Rectal smooth muscle tissue (tissue), 1 donor: Measurements from ENCODE around the gene FLVCR2.
A peak's percentile ranks its signal among the peaks of the same experiment; 100 is the strongest.

Source experiments
- H3K27ac ChIP-seq: one replicate; pipeline ENCODE4 v1.7.0; 2013; ENCODE audit warnings: low read depth, low read length, inconsistent platforms
- H3K27me3 ChIP-seq: one replicate; pipeline ENCODE4 v1.7.0; 2013; ENCODE audit warnings: low read length; ENCODE audit not compliant: control insufficient read depth, insufficient read depth
- H3K36me3 ChIP-seq: one replicate; pipeline ENCODE4 v1.7.0; 2013; ENCODE audit warnings: low read length; ENCODE audit not compliant: control insufficient read depth, insufficient read depth
- H3K4me1 ChIP-seq: one replicate; pipeline ENCODE4 v1.7.0; 2013; ENCODE audit warnings: low read length; ENCODE audit not compliant: control insufficient read depth, insufficient read depth
- H3K4me3 ChIP-seq: one replicate; pipeline ENCODE4 v1.7.0; 2013; ENCODE audit warnings: low read length
- H3K9ac ChIP-seq: one replicate; pipeline ENCODE4 v1.7.0; 2013; ENCODE audit warnings: low read length

Gene FLVCR2

DNA sequence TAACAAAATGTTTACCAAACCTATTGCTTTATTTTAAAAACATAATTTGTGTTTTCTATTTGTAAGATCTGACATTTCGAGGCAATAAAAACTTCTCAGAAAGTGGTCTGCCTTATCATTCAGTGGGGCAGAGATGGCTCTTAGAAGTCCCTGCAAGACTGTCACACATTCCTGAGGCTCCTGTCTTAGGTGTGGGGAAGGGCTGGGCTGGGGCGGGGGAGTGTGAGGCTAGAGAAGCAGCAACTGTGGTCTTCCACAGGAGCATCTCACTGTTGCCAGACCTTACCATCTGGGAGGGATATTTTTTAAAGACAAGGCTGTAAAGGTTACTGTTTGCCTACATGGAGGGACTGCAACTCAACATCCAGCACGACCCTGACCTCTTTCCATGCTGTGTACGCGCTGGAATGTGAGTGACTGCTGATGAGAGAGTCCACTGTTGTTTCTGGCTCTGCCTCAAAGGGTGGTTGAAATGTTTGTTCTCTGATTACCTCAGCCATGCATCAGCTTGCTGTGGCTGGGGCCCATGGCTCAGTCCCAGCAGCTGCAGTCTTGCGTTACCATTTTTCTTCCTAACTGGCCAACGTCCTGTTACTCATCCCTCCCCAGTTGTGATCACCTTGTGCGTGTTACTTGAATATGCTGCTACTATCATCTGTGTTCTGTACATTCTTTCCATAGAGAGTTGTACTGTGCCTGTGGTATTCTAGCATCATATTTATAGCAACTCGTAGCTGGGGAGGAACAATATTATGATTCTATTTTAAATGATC, 69.8 kb downstream of the FLVCR2 start:
- Histone ChIP-seq H3K27ac (no peak overlapping the region), H3K27me3 (no peaks in the 10 kb centered on the region), H3K36me3 (peaks cover 7% of the 10 kb centered on the region), H3K9ac (no peak overlapping the region), H3K4me1 (peaks cover 6% of the 10 kb centered on the region), H3K4me3 (no peak overlapping the region)

GRCh38 chr14:75649337-75649736, 70.9 kb downstream of the FLVCR2 start:
- Histone ChIP-seq H3K4me1 (peaks cover 6% of the 10 kb centered on the region), H3K36me3 (peaks cover 7% of the 10 kb centered on the region), H3K4me3 (no peak overlapping the region), H3K9ac (no peak overlapping the region), H3K27me3 (no peaks in the 10 kb centered on the region), H3K27ac (no peak overlapping the region)

DNA sequence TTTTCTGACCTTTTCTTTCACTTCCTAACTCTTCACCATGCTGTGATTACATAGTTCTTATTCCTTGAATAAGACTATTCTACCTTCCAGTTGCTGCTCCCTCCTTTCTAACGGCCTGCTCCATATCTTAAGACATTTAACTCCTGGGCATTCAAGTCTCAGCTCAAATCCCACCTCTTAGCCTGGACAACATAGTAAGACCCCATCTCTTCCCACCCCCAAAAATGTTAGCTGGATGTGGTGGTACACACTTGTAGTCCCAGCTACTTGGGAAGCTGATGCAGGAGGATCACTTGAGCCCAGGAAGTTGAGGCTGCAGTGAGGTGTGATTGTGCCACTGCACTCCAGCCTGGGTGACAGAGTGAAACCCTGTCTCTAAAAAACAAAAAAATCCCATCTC, 71.4 kb downstream of the FLVCR2 start:
- no peaks in the 10 kb centered on the region for H3K27me3 ChIP-seq
- no peak overlapping the region for H3K4me3 ChIP-seq
- H3K36me3 ChIP-seq = peaks cover 7% of the 10 kb centered on the region
- no peak overlapping the region for H3K9ac ChIP-seq
- H3K27ac ChIP-seq = no peak overlapping the region
- H3K4me1 ChIP-seq = peaks cover 6% of the 10 kb centered on the region

GRCh38 chr14:75650253-75651058, 72.0 kb downstream of the FLVCR2 start:
- Histone ChIP-seq H3K27me3 (no peaks in the 10 kb centered on the region), H3K9ac (no peak overlapping the region), H3K36me3 (peaks cover 7% of the 10 kb centered on the region), H3K4me1 (peaks cover 6% of the 10 kb centered on the region), H3K27ac (no peak overlapping the region), H3K4me3 (no peak overlapping the region)

GRCh38 chr14:75653563-75653962, 75.1 kb downstream of the FLVCR2 start:
- Histone ChIP-seq H3K9ac (no peak overlapping the region), H3K4me1 (no peaks in the 10 kb centered on the region), H3K27me3 (no peaks in the 10 kb centered on the region), H3K4me3 (no peak overlapping the region), H3K36me3 (peaks cover 9% of the 10 kb centered on the region), H3K27ac (no peak overlapping the region)

DNA sequence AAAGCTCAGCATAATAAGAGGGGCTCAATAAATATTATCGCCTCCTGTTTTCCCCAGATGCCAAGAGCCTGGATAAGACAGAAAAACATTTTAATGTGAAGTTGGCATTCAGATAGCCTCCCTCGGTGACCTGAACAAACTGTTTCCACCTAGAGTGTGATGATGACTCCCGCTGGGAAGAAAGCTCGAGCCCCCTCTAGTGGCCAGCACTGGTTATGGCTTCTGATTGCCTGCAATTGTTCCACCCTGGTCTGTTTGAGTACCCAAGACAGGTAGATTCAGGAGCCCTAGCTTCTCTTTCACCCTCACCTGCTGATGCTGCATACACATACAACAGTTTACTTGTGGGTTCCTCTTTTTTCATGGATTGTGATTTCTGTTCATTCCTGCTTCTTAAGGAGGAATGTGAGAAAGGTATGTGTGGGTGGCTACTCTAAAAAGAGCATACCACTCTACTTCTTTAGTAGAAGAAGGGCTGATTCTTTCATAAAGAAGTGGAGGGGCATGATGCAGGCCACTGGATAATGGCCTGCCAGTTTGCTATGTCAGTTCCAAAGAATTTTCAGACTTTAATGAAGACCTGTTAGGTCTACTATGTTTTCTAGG, 75.8 kb downstream of the FLVCR2 start:
- peaks cover 9% of the 10 kb centered on the region for H3K36me3 ChIP-seq
- no peak overlapping the region for H3K4me3 ChIP-seq
- H3K27ac ChIP-seq = no peak overlapping the region
- no peaks in the 10 kb centered on the region for H3K27me3 ChIP-seq
- H3K9ac ChIP-seq = no peak overlapping the region
- H3K4me1 ChIP-seq = no peaks in the 10 kb centered on the region

DNA sequence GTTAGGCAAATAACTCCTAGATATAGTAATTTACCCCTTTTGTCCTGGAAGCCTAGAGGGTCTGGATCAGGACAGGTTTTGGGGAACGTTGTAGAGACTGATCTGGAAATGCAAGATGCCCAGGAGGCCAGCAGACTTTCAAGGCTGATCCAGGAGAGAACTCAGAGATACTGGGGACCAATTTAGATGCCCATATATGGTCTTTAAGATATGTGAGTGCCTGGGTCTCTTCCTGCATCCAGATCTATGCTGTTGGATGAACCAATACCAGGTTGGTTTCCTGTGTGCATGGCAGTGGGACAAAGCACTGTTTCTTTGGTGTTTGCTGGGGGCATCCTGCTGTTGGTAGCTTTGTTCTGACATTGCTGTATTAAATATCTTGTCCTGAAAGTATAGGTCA, 76.8 kb downstream of the FLVCR2 start:
- Histone ChIP-seq H3K27me3 (no peaks in the 10 kb centered on the region), H3K4me1 (no peaks in the 10 kb centered on the region), H3K27ac (no peak overlapping the region), H3K36me3 (peaks cover 9% of the 10 kb centered on the region), H3K9ac (no peak overlapping the region), H3K4me3 (no peak overlapping the region)

DNA sequence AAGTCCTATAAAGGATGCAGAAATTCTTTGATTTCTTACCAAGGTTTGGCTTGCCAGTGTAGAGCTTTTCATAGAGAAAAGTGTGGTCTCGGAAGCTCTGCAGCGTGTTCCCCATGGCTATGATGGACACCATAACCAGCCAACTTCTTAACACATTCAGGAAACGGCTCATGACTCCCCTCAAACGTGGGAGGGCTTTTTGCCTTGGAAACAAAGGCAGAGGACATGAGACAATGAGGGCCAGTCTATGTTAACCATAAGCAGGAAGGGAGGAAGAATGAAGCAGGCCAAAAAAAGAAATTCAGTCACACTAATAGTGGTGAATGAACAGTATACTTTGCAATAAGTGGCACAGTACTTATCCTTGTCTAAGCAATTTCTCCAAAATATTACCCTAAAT, 78.9 kb downstream of the FLVCR2 start:
- Histone ChIP-seq H3K4me1 (no peaks in the 10 kb centered on the region), H3K36me3 (peaks cover 2% of the 10 kb centered on the region), H3K9ac (no peak overlapping the region), H3K4me3 (no peak overlapping the region), H3K27ac (no peak overlapping the region), H3K27me3 (no peaks in the 10 kb centered on the region)

GRCh38 chr14:75658957-75659356, 80.5 kb downstream of the FLVCR2 start:
- Histone ChIP-seq H3K36me3 (peaks cover 2% of the 10 kb centered on the region), H3K27ac (no peak overlapping the region), H3K27me3 (no peaks in the 10 kb centered on the region), H3K4me1 (no peaks in the 10 kb centered on the region), H3K4me3 (no peak overlapping the region), H3K9ac (no peak overlapping the region)

- Histone ChIP-seq H3K27ac (peak overlapping the region; percentile 64), H3K4me3 (peak overlapping the region; percentile 97), H3K4me1 (no peaks in the 10 kb centered on the region), H3K27me3 (no peaks in the 10 kb centered on the region), H3K36me3 (peaks cover 2% of the 10 kb centered on the region), H3K9ac (no peak overlapping the region)
Measured at GRCh38 chr14:75660238-75660629, 81.8 kb downstream of the FLVCR2 start.

GRCh38 chr14:75660630-75661498, 82.4 kb downstream of the FLVCR2 start, which contains the start of the genes ERG28 and TTLL5:
ERG28 (minus strand) TSS chr14:75660876; CDS start chr14:75657502, 3,374 bp downstream.
TTLL5 (plus strand) TSS chr14:75661246; CDS start chr14:75663150, 1,904 bp downstream.
- H3K9ac ChIP-seq = peak within 1 kb of the TSS; percentile 78
- peak within 1 kb of the TSS; percentile 97 for H3K4me3 ChIP-seq
- peak within 1 kb of the TSS; percentile 78 for H3K27ac ChIP-seq
- H3K36me3 ChIP-seq = peaks cover 2% of the 10 kb centered on the region
- no peaks in the 10 kb centered on the region for H3K27me3 ChIP-seq
- H3K4me1 ChIP-seq = no peaks in the 10 kb centered on the region

DNA sequence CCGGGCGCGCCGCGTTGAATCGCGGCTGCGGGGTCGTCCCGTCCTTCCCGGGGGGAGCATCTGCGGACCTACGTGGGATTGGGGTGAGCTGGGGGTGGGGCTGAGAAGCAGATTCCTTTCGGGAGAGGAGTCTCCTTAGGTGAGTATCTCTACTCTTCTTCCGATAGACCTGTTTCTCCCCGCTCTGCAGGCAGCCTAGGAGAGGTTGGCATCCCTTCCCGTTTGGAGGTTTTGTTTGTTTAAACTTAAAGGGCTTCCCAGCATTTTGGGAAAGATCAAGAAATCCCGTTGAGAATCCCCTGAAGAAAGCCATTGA, 83.0 kb downstream of the FLVCR2 start:
- H3K4me1 ChIP-seq = no peaks in the 10 kb centered on the region
- H3K36me3 ChIP-seq = peaks cover 2% of the 10 kb centered on the region
- no peaks in the 10 kb centered on the region for H3K27me3 ChIP-seq
- H3K9ac ChIP-seq = peak overlapping the region; percentile 78
- peak overlapping the region; percentile 97 for H3K4me3 ChIP-seq
- H3K27ac ChIP-seq = peak overlapping the region; percentile 78
